Lung microvascular endothelial cell (primary cell): ENCODE data around the gene HSPA4. TPM values are rescaled to one million over a fixed set of nuclear protein-coding genes. Genes with fewer than 3 reads are reported as not detected.
A peak's percentile ranks its signal among the peaks of the same experiment; 100 is the strongest.
"Not testable (repeated sequence)": the region's sequence is repeated elsewhere in the genome, so short reads cannot be mapped to it uniquely, and the experiment has no call there.

Experiments used
- DNase-seq, 2 donors: peaks; one replicate each; pipeline versions ENCODE4 v3.0.0 to v3.0.0-alpha.2; 2010; ENCODE audit warnings: low read depth in 2 of 2
- total RNA-seq: library from RNA; depleted of rRNA; stranded (reverse); fragments of >200 nt; gene quantifications from 2 replicates; pipeline ENCODE4 v1.2.1, GENCODE V29; 2014

HSPA4 gene
- 74.8 and 79.1 TPM in 2 replicates for total RNA-seq

GRCh38 chr5:133051542-133052316 is at the start of gene HSPA4:
HSPA4 (plus strand) TSS chr5:133052013; CDS start chr5:133052251, 238 bp downstream.
- DNase-seq: peak; percentile 99

GRCh38 chr5:133006653-133007052 is 45.2 kb upstream of the HSPA4 start:
- no peak for DNase-seq

- not testable (repeated sequence) for DNase-seq
Observed at GRCh38 chr5:133008455-133008854, 43.4 kb upstream of the HSPA4 start.

- DNase-seq: no peak
Observed at GRCh38 chr5:133015466-133015865, 36.3 kb upstream of the HSPA4 start.

- DNase-seq: no peak
Observed at GRCh38 chr5:133017964-133018363, 33.8 kb upstream of the HSPA4 start.

- not testable (repeated sequence) for DNase-seq
Observed at GRCh38 chr5:133019471-133019870, 32.3 kb upstream of the HSPA4 start.

- peak; percentile 72 to 94 for DNase-seq
Observed at GRCh38 chr5:133025804-133026663, 25.8 kb upstream of the HSPA4 start, which contains the start of gene ZCCHC10. ZCCHC10 (minus strand) TSS chr5:133026549; CDS start chr5:133026537, 12 bp downstream.

GRCh38 chr5:133026664-133027153 is 25.1 kb upstream of the HSPA4 start:
- no peak for DNase-seq

- no peak for DNase-seq
Observed at GRCh38 chr5:133029416-133029815, 22.4 kb upstream of the HSPA4 start.

GRCh38 chr5:133030343-133031005 is 21.3 kb upstream of the HSPA4 start:
- no peak for DNase-seq

GRCh38 chr5:133032852-133033742 is 18.7 kb upstream of the HSPA4 start:
- no peak for DNase-seq

GRCh38 chr5:133034064-133034463 is 17.7 kb upstream of the HSPA4 start:
- no peak for DNase-seq

GRCh38 chr5:133035224-133035623 is 16.6 kb upstream of the HSPA4 start:
- DNase-seq: no peak

GRCh38 chr5:133036677-133037076 is 15.1 kb upstream of the HSPA4 start:
- DNase-seq: not testable (repeated sequence)

- DNase-seq: no peak
Observed at GRCh38 chr5:133041157-133041784, 10.5 kb upstream of the HSPA4 start.

- DNase-seq: peak in 1 of 2 donors; percentile 16
Observed at GRCh38 chr5:133041910-133042309, 9.9 kb upstream of the HSPA4 start.

GRCh38 chr5:133046560-133046959 is 5.3 kb upstream of the HSPA4 start:
- DNase-seq: not testable (repeated sequence)

- DNase-seq: no peak
Observed at GRCh38 chr5:133047404-133047803, 4.4 kb upstream of the HSPA4 start.

GRCh38 chr5:133048993-133049725 is 2.7 kb upstream of the HSPA4 start:
- peak; percentile 29 to 31 for DNase-seq

- DNase-seq: peak in 1 of 2 donors; percentile 21
Observed at GRCh38 chr5:133049726-133050048, 2.1 kb upstream of the HSPA4 start.
